ENCODE results near the gene PFN3.

- no peak for TF ChIP-seq POLR2A (IDR thresholded peaks at IDR 0.05)
- no peak for TF ChIP-seq CTCF (IDR thresholded peaks at IDR 0.05)
These were observed 24.8 kb upstream of the PFN3 start for GRCh38 chr5:177425196-177425800.

Data from adrenal gland (tissue), 5 donors.